Gastrocnemius medialis (tissue), 4 donors: ENCODE results near the gene LSG1.

Experiments used
- POLR2A ChIP-seq, 2 donors: fragments of 450-650 bp; IDR thresholded peaks; one replicate each; pipeline ENCODE4 v1.6.1; 2017; ENCODE audit warnings: antibody characterized with exemption in 2 of 2, mild to moderate bottlenecking in 2 of 2, moderate library complexity in 2 of 2
- TF ChIP-seq, protein P1 (sequence below), 5 experiments: fragments of 450-650 bp in 3 of 5; fragments of 200-600 bp in 2 of 5; sonication (generic) in 2 of 5; IDR thresholded peaks in 4 of 5; conservative IDR thresholded peaks in 1 of 5; 1 replicate in 4 of 5; 2 replicates in 1 of 5; pipeline ENCODE4 v1.5.1; 2016 to 2019; ENCODE audit warnings: antibody characterized with exemption in 5 of 5, mild to moderate bottlenecking in 3 of 5, moderate library complexity in 3 of 5

- TF ChIP-seq, protein P1, sequence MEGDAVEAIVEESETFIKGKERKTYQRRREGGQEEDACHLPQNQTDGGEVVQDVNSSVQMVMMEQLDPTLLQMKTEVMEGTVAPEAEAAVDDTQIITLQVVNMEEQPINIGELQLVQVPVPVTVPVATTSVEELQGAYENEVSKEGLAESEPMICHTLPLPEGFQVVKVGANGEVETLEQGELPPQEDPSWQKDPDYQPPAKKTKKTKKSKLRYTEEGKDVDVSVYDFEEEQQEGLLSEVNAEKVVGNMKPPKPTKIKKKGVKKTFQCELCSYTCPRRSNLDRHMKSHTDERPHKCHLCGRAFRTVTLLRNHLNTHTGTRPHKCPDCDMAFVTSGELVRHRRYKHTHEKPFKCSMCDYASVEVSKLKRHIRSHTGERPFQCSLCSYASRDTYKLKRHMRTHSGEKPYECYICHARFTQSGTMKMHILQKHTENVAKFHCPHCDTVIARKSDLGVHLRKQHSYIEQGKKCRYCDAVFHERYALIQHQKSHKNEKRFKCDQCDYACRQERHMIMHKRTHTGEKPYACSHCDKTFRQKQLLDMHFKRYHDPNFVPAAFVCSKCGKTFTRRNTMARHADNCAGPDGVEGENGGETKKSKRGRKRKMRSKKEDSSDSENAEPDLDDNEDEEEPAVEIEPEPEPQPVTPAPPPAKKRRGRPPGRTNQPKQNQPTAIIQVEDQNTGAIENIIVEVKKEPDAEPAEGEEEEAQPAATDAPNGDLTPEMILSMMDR (IDR thresholded peaks at IDR 0.05 in 4 of 5, conservative IDR thresholded peaks at IDR 0.05 in 1 of 5): no peak
- no peak for TF ChIP-seq POLR2A (IDR thresholded peaks at IDR 0.05)
These were observed 59.8 kb downstream of the LSG1 start for GRCh38 chr3:194612221-194612620.
